HG03354 (cell line): ENCODE data around the gene MUC4.
"Not testable (repeated sequence)": the region's sequence is repeated elsewhere in the genome, so short reads cannot be mapped to it uniquely, and the experiment has no call there.

Source experiments
- ATAC-seq: cut with Tn5 transposase; IDR thresholded peaks from one replicate; pipeline ENCODE4 v1.9.1; 2021; ENCODE audit warnings: mild to moderate bottlenecking; ENCODE audit not compliant: unreplicated experiment, poor library complexity, severe bottlenecking

The MUC4 gene

GRCh38 chr3:195725916-195726740, 85.6 kb downstream of the MUC4 start:
- ATAC-seq, result not testable (repeated sequence)

DNA sequence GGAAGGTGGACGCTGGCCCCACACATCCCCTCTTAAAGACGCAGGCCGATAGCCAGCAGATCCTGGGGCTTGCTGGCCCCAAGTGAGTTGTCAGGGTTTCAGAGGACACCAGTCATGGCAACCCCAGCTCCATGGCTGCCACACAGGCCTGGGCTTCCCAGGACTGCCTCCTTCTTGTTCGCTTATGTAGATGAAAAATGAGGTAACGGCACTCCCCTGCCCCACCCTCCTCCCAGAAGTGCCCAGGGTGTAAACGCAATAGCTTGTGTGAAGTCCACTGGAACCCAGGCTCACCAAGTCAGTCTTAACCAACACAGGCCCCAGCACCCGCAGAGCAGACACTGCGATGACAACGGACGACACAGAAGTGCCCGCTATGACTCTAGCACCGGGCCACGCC, 87.4 kb downstream of the MUC4 start:
- ATAC-seq, result not testable (repeated sequence)

DNA sequence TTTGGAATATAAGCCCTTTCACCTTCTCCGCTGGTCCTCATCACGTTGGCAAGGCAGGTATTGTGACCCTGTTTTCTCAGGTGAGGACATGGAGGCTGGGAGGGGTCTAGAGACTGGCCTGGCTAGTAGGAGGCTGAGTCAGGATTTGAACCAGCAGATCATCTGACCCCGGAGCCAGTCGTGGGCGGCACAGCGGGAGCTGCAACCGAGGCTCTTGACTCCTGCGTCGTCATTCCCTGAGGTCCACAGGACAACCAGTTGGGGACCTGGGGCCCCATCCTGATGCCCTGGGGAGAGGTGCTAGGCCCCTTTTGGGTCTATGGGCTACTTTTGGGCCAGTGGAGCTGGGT, 88.8 kb downstream of the MUC4 start:
- not testable (repeated sequence) for ATAC-seq

DNA sequence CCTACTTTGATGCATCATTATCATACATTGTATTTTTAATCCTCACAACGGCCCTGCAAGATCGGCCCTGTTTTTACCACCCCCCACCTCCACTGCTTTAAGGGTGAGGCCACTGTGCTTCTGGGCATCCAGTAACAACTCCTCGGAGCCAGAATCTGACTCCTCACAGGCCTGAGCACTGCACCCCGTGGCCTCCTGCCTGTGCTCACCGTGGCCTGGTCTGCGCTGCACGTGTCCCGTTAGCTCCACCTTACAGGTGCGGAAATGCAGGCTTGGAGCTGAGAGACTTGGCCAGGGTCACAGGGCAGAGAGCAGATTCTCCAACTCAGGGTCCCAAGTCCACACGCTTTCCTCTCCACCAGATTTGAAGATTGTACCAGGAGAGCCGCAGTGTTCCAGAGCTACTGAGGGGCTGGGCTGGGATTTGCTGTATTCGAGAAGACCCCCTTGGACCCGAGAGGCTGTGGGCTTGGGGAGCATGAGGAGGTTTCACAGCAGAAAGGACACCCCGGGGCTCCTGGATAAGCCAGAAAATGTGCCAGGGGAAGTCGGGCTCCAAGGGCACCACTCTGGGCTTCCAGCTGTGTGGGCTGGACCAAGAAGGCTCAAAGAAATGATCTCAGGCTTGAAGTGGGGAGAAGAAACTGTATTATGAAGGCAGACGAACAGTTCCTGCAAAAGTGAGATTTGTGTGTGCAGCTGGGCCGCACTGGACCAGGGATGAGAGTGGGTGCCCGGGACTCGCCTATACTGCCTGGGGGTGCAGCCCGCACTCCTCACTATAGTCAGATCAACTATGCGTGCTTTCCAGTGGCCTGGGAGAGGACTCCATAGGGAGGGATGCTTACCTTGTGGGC, 89.4 kb downstream of the MUC4 start:
- not testable (repeated sequence) for ATAC-seq

DNA sequence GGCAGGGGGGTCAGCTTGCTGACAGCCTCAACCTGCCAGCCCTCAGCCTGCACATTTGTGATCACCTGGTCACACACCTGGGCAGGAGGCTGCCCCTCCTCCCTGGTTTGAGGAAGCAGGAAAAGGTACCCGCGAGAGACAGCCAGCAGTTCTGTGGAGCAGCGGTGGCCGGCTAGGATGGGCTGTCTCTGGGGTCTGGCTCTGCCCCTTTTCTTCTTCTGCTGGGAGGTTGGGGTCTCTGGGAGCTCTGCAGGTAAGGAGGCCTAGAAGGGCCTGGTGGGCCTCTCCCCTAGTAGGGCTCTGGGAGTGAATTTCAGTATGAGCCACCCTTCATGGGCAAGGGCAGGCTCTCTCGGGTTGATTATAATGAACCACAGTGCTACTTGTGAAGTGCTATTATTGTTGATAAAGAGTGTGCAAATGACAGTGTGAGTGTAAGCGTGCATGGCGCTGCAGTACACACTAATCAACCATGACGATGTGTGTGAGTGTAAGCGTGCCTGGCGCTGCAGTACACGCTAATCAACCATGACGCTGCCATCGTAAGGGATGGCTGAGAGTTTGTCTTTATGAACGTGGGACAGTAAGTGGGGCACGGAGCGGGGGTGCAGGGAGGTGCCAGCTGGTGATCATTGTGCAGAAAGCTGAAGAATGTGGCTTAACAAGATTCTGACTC, 90.8 kb downstream of the MUC4 start, which contains the start of gene MUC20:
MUC20 (plus strand) TSS at position 148 of the 676 bp plus-strand sequence; CDS start at position 178, 30 bp downstream.
- ATAC-seq, result not testable (repeated sequence)

DNA sequence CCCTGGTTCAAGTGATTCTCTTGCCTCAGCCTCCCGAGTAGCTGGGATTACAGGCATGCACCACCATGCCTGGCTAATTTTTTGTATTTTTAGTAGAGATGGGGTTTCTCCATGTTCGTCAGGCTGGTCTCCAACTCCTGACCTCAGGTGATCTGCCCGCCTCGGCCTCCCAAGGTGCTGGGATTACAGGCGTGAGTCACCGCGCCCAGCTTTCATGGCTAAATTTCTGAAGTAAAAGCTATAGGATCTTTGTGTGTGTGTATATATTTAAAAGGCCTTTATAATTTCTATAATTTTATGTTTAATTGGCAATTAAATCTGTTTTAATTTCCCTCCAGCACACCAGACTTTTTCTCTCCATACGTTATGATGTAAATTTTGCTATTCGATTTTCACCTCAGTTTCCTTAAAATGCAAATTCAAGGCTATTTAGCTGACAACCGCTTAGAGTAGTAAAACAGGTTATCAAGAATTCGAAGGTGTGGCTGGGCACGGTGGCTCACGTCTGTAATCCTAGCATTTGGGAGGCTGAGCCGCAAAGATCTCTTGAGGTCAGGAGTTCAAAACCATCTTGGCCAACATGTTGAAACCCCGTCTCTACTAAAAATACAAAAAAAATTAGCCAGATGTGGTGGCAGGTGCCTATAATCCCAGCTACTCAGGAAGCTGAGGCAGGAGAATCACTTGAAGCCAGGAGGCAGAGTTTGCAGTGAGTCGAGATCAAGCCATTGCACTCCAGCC, 92.0 kb downstream of the MUC4 start:
- ATAC-seq, result not testable (repeated sequence)

DNA sequence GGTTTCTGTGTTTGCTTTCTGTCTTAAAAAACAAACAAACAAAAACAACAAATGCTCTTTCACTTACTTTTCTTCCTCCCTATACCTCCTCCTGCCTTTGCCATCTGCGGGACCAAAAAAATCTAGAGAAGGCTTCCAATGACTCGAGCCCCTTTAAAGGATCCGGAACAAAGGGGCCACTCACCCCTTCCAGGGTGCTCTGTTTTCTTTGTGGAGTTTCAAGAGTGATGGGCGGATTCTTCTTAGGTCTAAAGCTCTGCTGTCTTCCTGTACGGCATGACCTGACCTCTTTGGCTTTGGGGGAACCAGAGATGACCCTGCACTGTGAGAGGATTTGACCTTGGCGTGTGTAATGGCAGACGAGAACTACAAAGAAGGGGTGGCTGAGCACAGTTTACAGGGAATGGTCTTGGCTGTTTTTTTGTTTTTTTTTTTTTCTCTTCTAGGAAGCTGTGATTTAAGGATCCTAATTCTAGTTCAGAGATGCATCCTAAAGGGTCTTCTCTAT, 93.2 kb downstream of the MUC4 start:
- ATAC-seq, result no peak

DNA sequence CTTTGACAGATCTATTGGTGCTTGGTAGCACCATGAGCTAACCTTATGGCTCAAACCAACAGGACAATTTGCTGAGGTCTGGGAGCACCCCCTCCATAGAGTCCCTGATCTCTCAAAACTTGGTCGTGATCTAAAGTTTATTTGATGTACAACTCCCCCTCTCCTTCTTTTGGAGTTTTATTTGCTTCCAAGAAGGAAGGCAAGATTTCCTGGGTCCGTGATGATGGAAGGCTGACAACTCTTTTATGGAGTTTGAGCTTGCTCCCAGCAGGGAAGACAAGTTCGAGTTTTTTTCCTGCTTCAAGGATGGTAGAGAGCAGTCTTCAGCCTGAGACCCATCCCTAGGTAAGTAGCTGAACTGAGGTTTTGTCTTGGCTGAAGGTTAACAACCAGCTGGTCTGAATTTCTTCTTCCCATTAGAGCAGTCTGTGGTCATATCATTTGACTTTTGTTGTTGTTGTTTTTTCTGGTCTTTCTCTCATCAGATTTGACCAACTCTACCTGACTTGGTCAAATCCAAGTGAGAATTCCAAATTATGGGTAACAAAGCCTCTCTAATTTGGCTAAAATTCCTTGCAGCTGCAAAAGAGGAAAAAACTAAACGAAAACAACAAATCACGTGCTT, 93.8 kb downstream of the MUC4 start:
- ATAC-seq, result no peak

- ATAC-seq, result no peak
These were observed 94.3 kb downstream of the MUC4 start for GRCh38 chr3:195717416-195717815.

DNA sequence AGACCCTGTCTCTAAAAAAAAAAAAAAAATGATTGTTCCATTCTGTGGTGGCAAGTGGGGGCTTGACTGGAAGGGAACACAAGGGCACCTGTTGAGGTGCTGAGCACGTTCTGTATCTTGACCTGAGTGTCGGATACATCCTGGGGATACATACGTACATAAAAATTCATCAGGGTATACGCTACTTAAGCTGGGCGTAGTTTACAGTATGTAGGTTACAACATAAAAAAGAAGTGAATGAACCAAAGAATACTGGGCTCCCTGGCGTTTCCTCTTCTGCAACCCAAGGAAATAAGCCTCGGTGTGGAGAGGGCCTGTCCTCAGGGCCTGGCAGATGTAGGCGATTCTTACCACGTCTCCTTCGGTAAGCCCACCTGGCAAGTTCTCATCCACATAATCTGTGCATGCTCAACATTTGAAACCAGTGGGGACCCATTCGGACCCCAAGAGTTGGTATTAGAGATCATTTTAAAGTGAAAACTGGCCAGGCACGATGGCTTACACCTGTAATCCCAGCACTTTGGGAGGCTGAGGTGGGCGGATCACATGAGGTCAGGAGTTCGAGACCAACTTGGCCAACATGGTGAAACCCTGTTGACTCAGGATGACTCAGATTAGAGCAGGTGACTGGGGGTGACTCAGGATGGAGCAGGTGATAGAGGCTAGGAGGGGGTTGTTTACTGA, 96.0 kb downstream of the MUC4 start:
- ATAC-seq, result no peak

- no peak for ATAC-seq
These were observed 96.6 kb downstream of the MUC4 start for GRCh38 chr3:195715134-195715533.

DNA sequence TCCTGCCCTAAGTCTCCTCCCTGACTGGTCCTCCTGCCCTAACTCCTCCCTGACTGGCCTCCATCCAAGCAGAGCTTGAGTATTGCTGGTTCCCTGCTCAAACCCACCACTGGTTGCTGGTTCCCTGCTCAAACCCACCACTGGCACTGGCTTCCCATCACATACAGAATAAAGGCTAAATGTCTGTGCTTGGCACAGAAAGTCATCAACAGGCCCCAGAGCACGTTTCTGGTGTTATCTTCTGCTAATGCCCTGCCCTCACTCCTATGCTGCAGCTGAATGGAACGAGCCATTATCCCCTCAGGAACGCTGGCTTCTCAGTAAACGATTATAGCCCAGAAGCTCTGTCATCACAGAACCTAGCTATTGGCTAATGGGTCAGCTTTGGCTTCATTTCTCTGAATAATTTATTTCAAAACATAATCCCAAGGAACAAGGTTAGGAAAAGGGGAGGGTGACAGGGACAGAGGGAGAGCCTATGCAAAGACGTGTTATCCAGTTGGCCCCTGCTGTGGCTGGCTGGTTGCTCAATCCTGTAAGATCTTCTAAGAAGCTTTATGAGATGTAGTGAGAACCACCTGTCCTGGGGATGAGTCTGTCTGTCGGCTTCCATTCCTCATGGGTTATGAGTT, 97.2 kb downstream of the MUC4 start:
- no peak for ATAC-seq

DNA sequence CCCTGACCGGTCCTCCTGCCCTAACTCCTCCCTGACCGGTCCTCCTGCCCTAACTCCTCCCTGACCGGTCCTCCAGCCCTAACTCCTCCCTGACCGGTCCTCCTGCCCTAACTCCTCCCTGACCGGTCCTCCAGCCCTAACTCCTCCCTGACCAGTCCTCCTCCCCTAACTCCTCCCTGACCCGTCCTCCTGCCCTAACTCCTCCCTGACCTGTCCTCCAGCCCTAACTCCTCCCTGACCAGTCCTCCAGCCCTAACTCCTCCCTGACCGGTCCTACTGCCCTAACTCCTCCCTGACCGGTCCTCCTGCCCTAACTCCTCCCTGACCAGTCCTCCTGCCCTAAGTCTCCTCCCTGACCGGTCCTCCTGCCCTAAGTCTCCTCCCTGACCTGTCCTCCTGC, 98.6 kb downstream of the MUC4 start:
- ATAC-seq, result not testable (repeated sequence)

- not testable (repeated sequence) for ATAC-seq
These were observed 99.2 kb downstream of the MUC4 start for GRCh38 chr3:195712535-195712910.

GRCh38 chr3:195711813-195712534, 99.8 kb downstream of the MUC4 start:
- ATAC-seq, result no peak

DNA sequence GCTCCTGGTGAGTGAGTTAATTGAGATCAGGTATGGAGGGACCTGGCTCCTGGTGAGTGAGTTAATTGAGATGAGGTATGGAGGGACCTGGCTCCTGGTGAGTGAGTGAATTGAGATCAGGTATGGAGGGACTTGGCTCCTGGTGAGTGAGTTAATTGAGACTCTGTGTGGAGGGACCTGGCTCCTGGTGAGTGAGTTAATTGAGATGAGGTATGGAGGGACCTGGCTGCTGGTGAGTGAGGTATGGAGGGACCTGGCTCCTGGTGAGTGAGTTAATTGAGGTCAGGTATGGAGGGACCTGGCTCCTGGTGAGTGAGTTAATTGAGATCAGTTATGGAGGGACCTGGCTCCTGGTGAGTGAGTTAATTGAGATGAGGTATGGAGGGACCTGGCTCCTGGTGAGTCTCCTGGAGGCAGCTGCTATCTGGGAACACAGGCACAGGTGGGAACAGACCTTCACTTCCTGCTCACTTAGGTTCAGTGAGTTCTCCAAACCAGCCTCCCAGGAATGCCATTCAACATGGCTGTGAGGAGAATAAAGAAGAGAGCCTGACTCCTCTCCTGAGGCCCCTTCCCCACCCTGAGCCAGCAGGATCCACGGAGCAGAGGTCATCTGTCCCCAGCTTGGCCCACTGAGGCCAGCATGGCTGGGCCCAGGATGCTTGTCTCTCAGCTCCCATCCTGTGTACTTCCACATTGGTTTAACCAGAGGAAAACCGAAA, 100.5 kb downstream of the MUC4 start:
- ATAC-seq, result not testable (repeated sequence)
